CD8-positive, alpha-beta memory T cell (primary cell): ENCODE data around the gene RAI1. TPM values are rescaled to one million over a fixed set of nuclear protein-coding genes. Genes with fewer than 3 reads are reported as not detected.
A peak's percentile ranks its signal among the peaks of the same experiment; 100 is the strongest.

Experiments used
- CTCF ChIA-PET: fragments of 350-600 bp; sonication (Branson Sonifier 250); formaldehyde crosslinking; loops from one replicate; lab custom pipeline; 2021; ENCODE audit warnings: antibody characterized with exemption; lab: Charles Lee
- POLR2A ChIA-PET: fragments of 350-600 bp; sonication (Branson Sonifier 250); formaldehyde crosslinking; loops from one replicate; lab custom pipeline; 2021; ENCODE audit warnings: antibody characterized with exemption; lab: Charles Lee
- DNase-seq, 5 donors: peaks; one replicate each; pipeline versions ENCODE4 v3.0.0 to v3.0.0-alpha.2; 2020 to 2022; ENCODE audit warnings: mixed read lengths in 1 of 5
- H3K27ac ChIP-seq: one replicate; pipeline ENCODE4 v1.7.0; 2013; ENCODE audit warnings: low read depth, mild to moderate bottlenecking, low read length, moderate library complexity
- H3K27me3 ChIP-seq: 2 replicates; pipeline ENCODE4 v1.7.0; 2013; ENCODE audit warnings: low read length, mild to moderate bottlenecking; ENCODE audit not compliant: insufficient read depth, poor library complexity, severe bottlenecking
- H3K36me3 ChIP-seq: 2 replicates; pipeline ENCODE4 v1.7.0; 2013; ENCODE audit warnings: mild to moderate bottlenecking, low read length, moderate library complexity; ENCODE audit not compliant: insufficient read depth
- H3K4me1 ChIP-seq: 2 replicates; pipeline ENCODE4 v1.7.0; 2013; ENCODE audit warnings: mild to moderate bottlenecking, low read length, moderate library complexity; ENCODE audit not compliant: insufficient read depth
- H3K4me3 ChIP-seq: 2 replicates; pipeline ENCODE4 v1.7.0; 2013; ENCODE audit warnings: mild to moderate bottlenecking, low read length
- H3K9me3 ChIP-seq: 2 replicates; pipeline ENCODE4 v1.7.0; 2013; ENCODE audit warnings: mild to moderate bottlenecking, low read length
- H3K27ac Mint-ChIP-seq, 8 donors: one replicate each; pipeline ENCODE4 v1.8.0; 2020 to 2021; ENCODE audit warnings: mixed read lengths in 8 of 8, mild to moderate bottlenecking in 6 of 8, inconsistent platforms in 3 of 8, moderate library complexity in 3 of 8
- H3K27me3 Mint-ChIP-seq, 2 donors: one replicate each; pipeline ENCODE4 v1.8.0; 2020 to 2021; ENCODE audit warnings: mixed read lengths in 2 of 2, mild to moderate bottlenecking in 1 of 2, moderate library complexity in 1 of 2
- H3K36me3 Mint-ChIP-seq, 3 donors: one replicate each; pipeline ENCODE4 v1.8.0; 2020 to 2021; ENCODE audit warnings: mixed read lengths in 3 of 3, inconsistent platforms in 1 of 3, mild to moderate bottlenecking in 1 of 3
- H3K4me1 Mint-ChIP-seq, 3 donors: one replicate each; pipeline ENCODE4 v1.8.0; 2020 to 2021; ENCODE audit warnings: mixed read lengths in 3 of 3, inconsistent platforms in 1 of 3, mild to moderate bottlenecking in 1 of 3
- H3K4me3 Mint-ChIP-seq, 7 donors: one replicate each; pipeline ENCODE4 v1.8.0; 2020 to 2021; ENCODE audit warnings: mixed read lengths in 7 of 7, mild to moderate bottlenecking in 6 of 7, moderate library complexity in 4 of 7, inconsistent platforms in 2 of 7
- H3K9me3 Mint-ChIP-seq, 5 donors: one replicate each; pipeline ENCODE4 v1.8.0; 2020 to 2022; ENCODE audit warnings: mixed read lengths in 5 of 5, mild to moderate bottlenecking in 3 of 5, moderate library complexity in 2 of 5, inconsistent platforms in 1 of 5
- polyA plus RNA-seq: library from polyadenylated mRNA; unstranded; fragments of 300-500 nt; fragmentation: Illumina TruSeq; gene quantifications from one replicate; pipeline ENCODE4 v1.2.3, GENCODE V29; 2021
- total RNA-seq, 2 experiments: library from RNA; stranded (reverse); gene quantifications; one replicate each; pipeline ENCODE4 v1.2.3, GENCODE V29; 2021

RAI1 gene
- total and polyA plus RNA-seq, 3 experiments from 2014 or later, result 5.6 to 20.2 (median 19.7) TPM

- no peaks in the 10 kb centered on the region for H3K9me3 ChIP-seq
- H3K4me3 Mint-ChIP-seq, result peak overlapping the region; percentile 77 to 93 (median 85)
Measured at GRCh38 chr17:17724307-17725010, 43.2 kb downstream of the RAI1 start.

GRCh38 chr17:17725011-17725751 is 43.9 kb downstream of the RAI1 start:
- peaks cover 30 to 54% (median 32%) of the 10 kb centered on the region in 3 donors for H3K4me1 Mint-ChIP-seq
- peak overlapping the region; percentile 7 to 66 (median 49) for H3K4me3 Mint-ChIP-seq
- peaks cover 13 to 16% of the 10 kb centered on the region in 2 donors for H3K27me3 Mint-ChIP-seq
- H3K36me3 ChIP-seq, result no peaks in the 10 kb centered on the region
- peaks cover 16% of the 10 kb centered on the region for H3K4me1 ChIP-seq
- H3K27ac Mint-ChIP-seq, result peak overlapping the region in 1 of 8 donors; percentile 8
- no peaks in the 10 kb centered on the region for H3K9me3 ChIP-seq
- no peaks in the 10 kb centered on the region for H3K9me3 Mint-ChIP-seq
- ChIA-PET POLR2A (no interaction called here), CTCF (no interaction called here)
- H3K4me3 ChIP-seq, result no peak overlapping the region
- peaks cover 0 to 3% (median 1%) of the 10 kb centered on the region in 3 donors for H3K36me3 Mint-ChIP-seq
- no peaks in the 10 kb centered on the region for H3K27me3 ChIP-seq
- no peak for DNase-seq
- H3K27ac ChIP-seq, result no peak overlapping the region

More at GRCh38 chr17:17724307-17725010, 43.2 kb downstream of the RAI1 start:
- DNase-seq, result peak in 1 of 5 donors; percentile 22
- H3K27me3 ChIP-seq, result no peaks in the 10 kb centered on the region
- peaks cover 0 to 2% (median 1%) of the 10 kb centered on the region in 3 donors for H3K36me3 Mint-ChIP-seq
- H3K9me3 Mint-ChIP-seq, result no peaks in the 10 kb centered on the region
- CTCF ChIA-PET, result no interaction called here
- H3K36me3 ChIP-seq, result no peaks in the 10 kb centered on the region
- H3K27ac ChIP-seq, result no peak overlapping the region
- peak overlapping the region in 2 of 8 donors; percentile 3 to 57 for H3K27ac Mint-ChIP-seq
- H3K4me1 Mint-ChIP-seq, result peaks cover 26 to 49% (median 27%) of the 10 kb centered on the region in 3 donors
- H3K4me3 ChIP-seq, result peak overlapping the region; percentile 43
- POLR2A ChIA-PET, result interaction anchor here (0.6 kb wide), 1 partner anchor 42 kb away, joined by 3 read pairs; no protein-coding TSS in a partner anchor
- peaks cover 16% of the 10 kb centered on the region for H3K4me1 ChIP-seq
- H3K27me3 Mint-ChIP-seq, result peaks cover 13 to 16% of the 10 kb centered on the region in 2 donors

GRCh38 chr17:17725752-17726457 is 44.6 kb downstream of the RAI1 start:
- no peak for DNase-seq
- no peaks in the 10 kb centered on the region for H3K27me3 ChIP-seq
- Mint-ChIP-seq H3K36me3 (peaks cover 0 to 3% (median 1%) of the 10 kb centered on the region in 3 donors), H3K4me3 (peak overlapping the region in 2 of 7 donors; percentile 8 to 56), H3K9me3 (no peaks in the 10 kb centered on the region), H3K27me3 (peaks cover 13 to 16% of the 10 kb centered on the region in 2 donors), H3K27ac (peak overlapping the region in 1 of 8 donors; percentile 31), H3K4me1 (peaks cover 30 to 54% (median 32%) of the 10 kb centered on the region in 3 donors)
- no peak overlapping the region for H3K27ac ChIP-seq
- H3K9me3 ChIP-seq, result no peaks in the 10 kb centered on the region
- no peak overlapping the region for H3K4me3 ChIP-seq
- H3K36me3 ChIP-seq, result no peaks in the 10 kb centered on the region
- ChIA-PET CTCF (no interaction called here), POLR2A (no interaction called here)
- H3K4me1 ChIP-seq, result peaks cover 16% of the 10 kb centered on the region

- Histone ChIP-seq H3K4me1 (peaks cover 16% of the 10 kb centered on the region), H3K27me3 (no peaks in the 10 kb centered on the region), H3K36me3 (no peaks in the 10 kb centered on the region), H3K27ac (no peak overlapping the region), H3K4me3 (no peak overlapping the region), H3K9me3 (no peaks in the 10 kb centered on the region)
- peak overlapping the region in 2 of 7 donors; percentile 56 to 62 for H3K4me3 Mint-ChIP-seq
- H3K36me3 Mint-ChIP-seq, result peaks cover 0 to 3% (median 1%) of the 10 kb centered on the region in 3 donors
- no peaks in the 10 kb centered on the region for H3K9me3 Mint-ChIP-seq
- H3K27ac Mint-ChIP-seq, result peak overlapping the region in 4 of 8 donors; percentile 15 to 58 (median 43)
- H3K27me3 Mint-ChIP-seq, result peaks cover 7 to 11% of the 10 kb centered on the region in 2 donors
- ChIA-PET CTCF (no interaction called here), POLR2A (no interaction called here)
- peaks cover 25 to 48% (median 28%) of the 10 kb centered on the region in 3 donors for H3K4me1 Mint-ChIP-seq
- DNase-seq, result peak in 1 of 5 donors; percentile 57
Measured at GRCh38 chr17:17726458-17727060, 45.3 kb downstream of the RAI1 start.

- H3K36me3 Mint-ChIP-seq, result peaks cover 0 to 1% (median 1%) of the 10 kb centered on the region in 3 donors
- Histone ChIP-seq H3K9me3 (no peaks in the 10 kb centered on the region), H3K27ac (no peak overlapping the region), H3K27me3 (no peaks in the 10 kb centered on the region), H3K4me3 (no peak overlapping the region), H3K4me1 (peaks cover 16% of the 10 kb centered on the region), H3K36me3 (no peaks in the 10 kb centered on the region)
- DNase-seq, result no peak
- H3K27ac Mint-ChIP-seq, result peak overlapping the region in 1 of 8 donors; percentile 15
- H3K4me1 Mint-ChIP-seq, result peaks cover 19 to 42% (median 22%) of the 10 kb centered on the region in 3 donors
- H3K4me3 Mint-ChIP-seq, result peak overlapping the region in 2 of 7 donors; percentile 56 to 62
- POLR2A ChIA-PET, result no interaction called here
- CTCF ChIA-PET, result no interaction called here
- no peaks in the 10 kb centered on the region for H3K9me3 Mint-ChIP-seq
- H3K27me3 Mint-ChIP-seq, result peaks cover 2 to 5% of the 10 kb centered on the region in 2 donors
Measured at GRCh38 chr17:17727111-17727659, 45.9 kb downstream of the RAI1 start.

GRCh38 chr17:17728146-17728545 is 46.9 kb downstream of the RAI1 start:
- H3K4me1 ChIP-seq, result peaks cover 12% of the 10 kb centered on the region
- no peak for DNase-seq
- no peaks in the 10 kb centered on the region for H3K27me3 ChIP-seq
- no peak overlapping the region for H3K27ac ChIP-seq
- Mint-ChIP-seq H3K4me1 (peaks cover 13 to 35% (median 15%) of the 10 kb centered on the region in 3 donors), H3K9me3 (no peaks in the 10 kb centered on the region), H3K27me3 (peaks cover 0 to 1% of the 10 kb centered on the region in 2 donors), H3K4me3 (no peak overlapping the region), H3K27ac (peak overlapping the region in 2 of 8 donors; percentile 56 to 88), H3K36me3 (peaks cover 0 to 1% (median 1%) of the 10 kb centered on the region in 3 donors)
- no peaks in the 10 kb centered on the region for H3K9me3 ChIP-seq
- H3K36me3 ChIP-seq, result no peaks in the 10 kb centered on the region
- ChIA-PET CTCF (interaction anchor here (0.9 to 1.3 kb wide), 2 partner anchors 133 to 191 kb away, joined by 3 to 4 read pairs; no protein-coding TSS in a partner anchor), POLR2A (no interaction called here)
- no peak overlapping the region for H3K4me3 ChIP-seq
